GM18508 (cell line): ENCODE results near the gene LCORL.

Source experiments
- ATAC-seq: cut with Tn5 transposase; IDR thresholded peaks from one replicate; pipeline ENCODE4 v1.9.1; 2021; ENCODE audit warnings: moderate number of reproducible peaks; ENCODE audit not compliant: insufficient read depth, unreplicated experiment

The LCORL gene

DNA sequence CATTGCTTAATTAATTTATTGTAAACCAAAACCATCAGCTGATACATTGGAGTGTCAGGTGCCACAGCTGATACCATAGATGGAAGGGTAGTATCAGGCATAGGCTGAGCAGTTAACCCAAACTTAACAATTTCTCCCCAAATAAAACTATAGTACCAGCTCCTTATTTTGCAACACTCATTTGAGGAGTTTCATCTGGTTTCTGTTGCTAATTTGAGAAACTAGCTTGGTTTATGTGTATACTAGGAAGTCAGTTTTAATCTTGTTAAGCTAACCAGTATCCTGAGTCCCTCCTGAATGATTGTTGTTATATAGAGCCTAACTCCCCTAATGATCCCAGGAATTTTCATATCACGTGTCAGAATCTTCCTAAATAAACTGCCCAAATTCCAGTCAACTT lies 223.7 kb downstream of the LCORL start:
- no peak for ATAC-seq

DNA sequence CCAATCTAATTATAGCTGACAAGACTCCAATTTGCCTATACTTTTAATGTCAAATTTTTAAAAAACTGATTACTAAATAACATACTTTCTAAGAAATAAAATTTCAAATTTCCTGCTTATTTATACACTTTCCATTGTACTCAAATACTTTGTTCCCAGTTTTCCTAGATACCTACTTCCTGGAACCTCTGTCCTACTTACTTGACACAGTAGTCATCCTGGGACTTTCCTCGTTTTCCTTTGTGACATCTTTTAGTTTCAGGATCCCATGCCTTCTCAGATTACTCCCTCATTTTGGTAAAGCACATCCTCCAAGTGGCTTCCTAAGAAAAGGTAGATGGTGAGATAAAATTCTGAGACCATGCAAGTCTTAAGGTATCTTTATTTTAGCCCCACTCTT lies 226.8 kb downstream of the LCORL start:
- ATAC-seq, result no peak
